ENCODE measurements around the gene UBTF.

UBTF gene

DNA sequence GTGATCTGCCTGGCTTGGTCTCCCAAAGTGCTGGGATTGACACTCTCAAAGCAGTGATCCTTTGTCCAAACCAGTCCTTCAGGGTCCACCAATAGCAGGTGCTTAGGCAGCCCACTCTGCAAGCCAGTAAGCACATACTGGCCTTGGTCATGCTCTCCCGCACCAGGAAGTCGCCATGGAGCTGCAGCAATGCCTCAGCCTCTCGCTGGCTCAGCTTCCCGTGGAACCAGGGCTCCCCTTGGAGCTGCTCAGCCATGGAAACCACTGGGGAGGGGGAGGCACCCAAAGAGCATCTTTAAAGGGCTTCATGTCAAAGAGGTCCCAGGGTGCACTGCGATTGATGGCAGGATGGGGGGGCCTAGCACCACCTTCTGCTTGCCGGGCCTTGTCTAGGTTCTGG lies 9.6 kb upstream of the UBTF start:
- H3K9me2 ChIP-seq (replicated peaks; ENCODE audit: control insufficient read depth, low read length): no peaks in the 10 kb centered on the region
- H3K36me3 ChIP-seq (ENCODE audit: control insufficient read depth, low read length): no peaks in the 10 kb centered on the region
- H3K27ac ChIP-seq (ENCODE audit: low read depth, low read length): no peak overlapping the region
- H3K27me3 ChIP-seq (ENCODE audit: control insufficient read depth, low read length): no peaks in the 10 kb centered on the region
- H3K9me3 ChIP-seq (ENCODE audit: control insufficient read depth, insufficient read depth, low read length): no peaks in the 10 kb centered on the region
- H4K20me1 ChIP-seq (ENCODE audit: control insufficient read depth, insufficient read depth, low read depth, low read length): no peaks in the 10 kb centered on the region
- H3F3A ChIP-seq (ENCODE audit: control insufficient read depth, insufficient read depth): no peaks in the 10 kb centered on the region; the same call in 1 of the 2 replicates
- no peaks in the 10 kb centered on the region for H3K79me2 ChIP-seq (ENCODE audit: control insufficient read depth, low read length)
- H3K4me1 ChIP-seq (ENCODE audit: control insufficient read depth, low read length): peaks cover 27% of the 10 kb centered on the region
- H3K4me3 ChIP-seq (ENCODE audit: low read length): peak overlapping the region; percentile 3; the same call in 1 of the 2 replicates
- TF ChIP-seq CTCF (IDR thresholded peaks at IDR 0.05; ENCODE audit: low read depth, low read length, poor library complexity, severe bottlenecking) (no peak), EZH2phosphoT487 (IDR thresholded peaks at IDR 0.05; ENCODE audit: borderline replicate concordance, low read length) (no peak)
- H3K4me2 ChIP-seq (ENCODE audit: low read length): peak overlapping the region; percentile 13

GRCh38 chr17:44223541-44224071 lies 4.1 kb upstream of the UBTF start:
- Histone ChIP-seq H3K36me3 (ENCODE audit: control insufficient read depth, low read length) (peaks cover 6% of the 10 kb centered on the region), H3K4me2 (ENCODE audit: low read length) (no peak overlapping the region), H3K4me1 (ENCODE audit: control insufficient read depth, low read length) (peaks cover 21% of the 10 kb centered on the region), H3K4me3 (ENCODE audit: low read length) (no peak overlapping the region), H3K9me3 (ENCODE audit: control insufficient read depth, insufficient read depth, low read length) (no peaks in the 10 kb centered on the region), H3K27me3 (ENCODE audit: control insufficient read depth, low read length) (no peaks in the 10 kb centered on the region), H4K20me1 (ENCODE audit: control insufficient read depth, insufficient read depth, low read depth, low read length) (no peaks in the 10 kb centered on the region), H3K79me2 (ENCODE audit: control insufficient read depth, low read length) (peaks cover 26% of the 10 kb centered on the region), H3F3A (ENCODE audit: control insufficient read depth, insufficient read depth) (peaks cover 7% of the 10 kb centered on the region), H3K9me2 (replicated peaks; ENCODE audit: control insufficient read depth, low read length) (no peaks in the 10 kb centered on the region), H3K27ac (ENCODE audit: low read depth, low read length) (no peak overlapping the region)
- no peak for TF ChIP-seq CTCF (IDR thresholded peaks at IDR 0.05; ENCODE audit: low read depth, low read length, poor library complexity, severe bottlenecking)
- no peak for TF ChIP-seq EZH2phosphoT487 (IDR thresholded peaks at IDR 0.05; ENCODE audit: borderline replicate concordance, low read length)

- peaks cover 13% of the 10 kb centered on the region for H3K4me1 ChIP-seq (ENCODE audit: control insufficient read depth, low read length)
- H3K4me3 ChIP-seq (ENCODE audit: low read length): peak overlapping the region; percentile 78
- no peak for TF ChIP-seq CTCF (IDR thresholded peaks at IDR 0.05; ENCODE audit: low read depth, low read length, poor library complexity, severe bottlenecking)
- no peak for TF ChIP-seq EZH2phosphoT487 (IDR thresholded peaks at IDR 0.05; ENCODE audit: borderline replicate concordance, low read length)
- H3F3A ChIP-seq (ENCODE audit: control insufficient read depth, insufficient read depth): peaks cover 9% of the 10 kb centered on the region
- peak overlapping the region; percentile 88 for H3K4me2 ChIP-seq (ENCODE audit: low read length)
- peaks cover 16% of the 10 kb centered on the region for H3K36me3 ChIP-seq (ENCODE audit: control insufficient read depth, low read length)
- no peaks in the 10 kb centered on the region for H3K9me2 ChIP-seq (replicated peaks; ENCODE audit: control insufficient read depth, low read length)
- H3K27ac ChIP-seq (ENCODE audit: low read depth, low read length): peak overlapping the region; percentile 82
- H3K79me2 ChIP-seq (ENCODE audit: control insufficient read depth, low read length): peaks cover 36% of the 10 kb centered on the region
- H3K9me3 ChIP-seq (ENCODE audit: control insufficient read depth, insufficient read depth, low read length): no peaks in the 10 kb centered on the region
- H3K27me3 ChIP-seq (ENCODE audit: control insufficient read depth, low read length): no peaks in the 10 kb centered on the region
- no peaks in the 10 kb centered on the region for H4K20me1 ChIP-seq (ENCODE audit: control insufficient read depth, insufficient read depth, low read depth, low read length)
Observed at GRCh38 chr17:44222112-44222869, 2.8 kb upstream of the UBTF start.
